GM21529 (cell line): Measurements from ENCODE around the gene SLC26A11.
"Not testable (repeated sequence)": the region's sequence is repeated elsewhere in the genome, so short reads cannot be mapped to it uniquely, and the experiment has no call there.

Source experiments
- ATAC-seq: cut with Tn5 transposase; IDR thresholded peaks from one replicate; pipeline ENCODE4 v1.9.1; 2021; ENCODE audit not compliant: unreplicated experiment

Gene SLC26A11

DNA sequence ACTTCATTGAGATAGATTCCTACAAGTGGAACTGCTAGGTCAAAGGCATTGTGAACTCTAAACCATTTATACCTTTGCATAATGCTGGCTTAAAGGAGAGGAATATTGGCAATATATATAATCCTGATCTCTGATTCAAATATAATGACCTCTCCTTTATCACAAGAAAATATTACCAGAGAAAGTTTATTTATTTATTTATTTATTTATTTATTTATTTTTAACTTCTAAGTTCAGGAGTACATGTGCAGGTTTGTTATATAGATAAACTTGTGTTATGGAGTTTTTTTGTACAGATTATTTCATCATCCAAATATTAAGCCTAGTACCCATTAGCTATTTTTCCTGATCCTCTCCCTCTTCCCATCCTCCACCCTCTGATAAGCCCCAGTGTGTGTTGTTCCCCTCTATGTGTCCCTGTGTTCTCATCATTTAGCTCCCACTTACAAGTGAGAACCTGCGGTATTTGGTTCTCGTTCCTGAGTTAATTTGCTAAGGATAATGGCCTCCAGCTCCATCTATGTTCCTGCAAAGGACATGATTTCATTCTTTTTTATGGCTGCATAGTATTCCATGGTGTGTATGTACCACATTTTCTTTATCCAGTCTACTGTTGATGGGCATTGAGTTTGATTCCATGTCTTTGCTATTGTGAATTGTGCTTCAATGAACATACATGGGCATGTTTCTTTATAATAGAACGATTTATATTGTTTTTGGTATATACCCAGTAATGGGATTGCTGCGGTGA, 79.3 kb downstream of the SLC26A11 start:
- not testable (repeated sequence) for ATAC-seq

DNA sequence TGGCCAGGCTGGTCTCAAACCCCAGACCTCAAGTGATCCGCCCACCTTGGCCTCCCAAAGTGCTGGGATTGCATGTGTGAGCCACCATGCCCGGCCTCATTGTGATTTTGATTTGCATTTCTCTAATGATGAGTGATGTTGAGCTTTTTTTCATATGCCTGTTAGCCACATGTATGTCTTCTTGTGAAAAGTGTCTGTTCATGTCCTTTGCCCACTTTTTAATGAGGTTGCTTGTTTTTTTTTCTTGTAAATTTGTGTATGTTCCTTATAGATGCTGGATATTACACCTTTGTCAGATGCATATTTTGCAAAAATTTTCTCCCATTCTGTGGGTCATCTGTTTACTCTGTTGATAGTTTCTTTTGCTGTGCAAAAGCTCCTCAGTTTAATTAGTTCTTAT, 80.5 kb downstream of the SLC26A11 start:
- ATAC-seq: not testable (repeated sequence)
